NCI-H1105 (cell line): ENCODE results near the gene IRF2BP1.

Experiments used
- DNase-seq: peaks from one replicate; lab custom pipeline; 2025; lab: John Stamatoyannopoulos, UW

The IRF2BP1 gene, protein sequence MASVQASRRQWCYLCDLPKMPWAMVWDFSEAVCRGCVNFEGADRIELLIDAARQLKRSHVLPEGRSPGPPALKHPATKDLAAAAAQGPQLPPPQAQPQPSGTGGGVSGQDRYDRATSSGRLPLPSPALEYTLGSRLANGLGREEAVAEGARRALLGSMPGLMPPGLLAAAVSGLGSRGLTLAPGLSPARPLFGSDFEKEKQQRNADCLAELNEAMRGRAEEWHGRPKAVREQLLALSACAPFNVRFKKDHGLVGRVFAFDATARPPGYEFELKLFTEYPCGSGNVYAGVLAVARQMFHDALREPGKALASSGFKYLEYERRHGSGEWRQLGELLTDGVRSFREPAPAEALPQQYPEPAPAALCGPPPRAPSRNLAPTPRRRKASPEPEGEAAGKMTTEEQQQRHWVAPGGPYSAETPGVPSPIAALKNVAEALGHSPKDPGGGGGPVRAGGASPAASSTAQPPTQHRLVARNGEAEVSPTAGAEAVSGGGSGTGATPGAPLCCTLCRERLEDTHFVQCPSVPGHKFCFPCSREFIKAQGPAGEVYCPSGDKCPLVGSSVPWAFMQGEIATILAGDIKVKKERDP

DNA sequence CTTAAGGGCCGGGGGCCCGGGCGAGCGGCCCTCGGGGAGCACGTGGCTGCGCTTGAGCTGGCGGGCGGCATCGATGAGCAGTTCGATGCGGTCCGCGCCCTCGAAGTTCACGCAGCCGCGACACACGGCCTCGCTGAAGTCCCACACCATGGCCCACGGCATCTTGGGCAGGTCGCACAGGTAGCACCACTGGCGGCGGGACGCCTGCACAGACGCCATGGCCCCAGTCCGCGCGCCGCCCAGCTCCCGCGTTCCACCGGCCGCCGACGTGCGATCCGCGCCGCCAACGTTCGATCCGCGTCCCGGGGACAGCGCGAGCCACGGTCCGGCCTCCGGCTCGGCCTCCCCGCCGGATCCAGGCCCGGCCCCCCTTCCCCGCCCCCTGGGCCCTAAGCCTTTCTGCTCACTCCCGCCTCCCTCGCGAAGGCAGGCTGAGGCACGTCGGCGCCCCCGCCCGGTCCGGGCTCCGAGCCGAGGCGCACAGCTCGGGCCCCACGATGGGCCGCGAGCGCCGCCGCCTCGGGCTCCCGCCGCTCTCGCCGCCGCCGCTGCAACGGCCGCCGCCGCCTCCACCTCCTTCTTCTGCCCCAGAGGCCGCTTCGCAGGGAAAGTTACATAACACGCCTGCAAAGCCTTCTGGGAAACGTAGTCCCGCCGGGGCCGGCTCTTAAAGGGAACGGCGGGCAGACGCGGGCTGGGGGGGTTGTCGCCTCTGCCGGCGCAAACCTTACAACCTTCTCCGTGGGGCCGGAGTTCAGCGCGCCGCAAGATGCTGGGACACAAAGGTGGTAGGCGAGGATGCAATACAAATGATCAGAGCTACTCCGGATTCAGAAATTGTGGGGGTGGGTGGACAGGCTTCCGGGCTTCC, at the start of gene IRF2BP1:
IRF2BP1 (minus strand) TSS at position 586 of the 871 bp plus-strand sequence; CDS start at position 219, 367 bp downstream.
- DNase-seq, result peak; percentile 89

DNA sequence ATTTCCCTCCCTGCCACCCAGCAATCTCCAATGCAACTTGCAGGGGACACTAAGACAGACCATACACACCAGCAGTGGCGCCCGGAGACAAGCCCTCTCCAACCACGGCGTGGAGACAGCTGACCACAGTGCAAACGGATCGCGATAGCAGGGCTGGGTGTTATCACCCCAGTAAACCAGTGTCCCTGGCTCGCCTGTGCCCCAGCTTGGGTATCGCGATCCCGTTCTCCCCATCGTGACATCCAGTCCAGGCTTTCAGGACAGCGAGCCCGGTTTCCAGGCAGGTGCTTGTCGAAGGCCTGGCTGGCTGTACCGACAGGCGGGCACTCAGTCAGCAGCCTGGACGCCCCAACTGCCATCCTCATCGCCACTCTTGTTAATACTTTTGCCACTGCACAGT, 49.3 kb upstream of the IRF2BP1 start:
- no peak for DNase-seq

DNA sequence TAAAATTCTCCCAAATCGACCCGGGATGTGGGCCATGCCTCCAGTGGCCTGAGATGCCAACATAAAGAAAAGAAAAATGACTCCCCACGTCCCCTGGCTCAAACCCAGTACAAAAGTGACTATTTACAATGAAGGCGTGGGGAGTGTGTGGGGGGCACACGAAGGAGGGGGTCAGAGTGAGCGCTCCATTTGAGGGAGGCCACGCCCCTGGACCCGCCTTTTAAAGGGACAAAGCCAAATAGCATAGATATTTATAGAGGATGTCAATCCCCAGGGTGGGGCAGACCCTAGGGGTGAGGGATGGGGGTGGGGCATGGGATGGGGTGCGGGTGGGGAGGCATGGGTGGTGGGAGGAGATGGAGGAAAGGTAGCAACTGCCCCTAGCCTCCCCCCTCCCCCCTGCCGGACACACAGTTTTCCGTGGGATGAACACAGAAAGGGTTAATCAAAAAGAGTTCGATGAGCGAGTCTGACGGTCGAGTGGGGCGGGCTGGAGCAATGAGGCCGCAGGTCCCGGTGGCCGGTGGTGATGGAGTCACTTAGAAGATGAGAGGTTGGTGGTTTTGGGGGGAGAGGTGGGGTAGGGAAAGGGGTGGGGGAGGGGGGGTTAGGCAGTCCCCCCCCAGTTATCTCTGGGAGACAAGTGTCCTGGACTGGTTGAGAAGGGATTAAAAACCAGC, 48.8 kb upstream of the IRF2BP1 start:
- no peak for DNase-seq

DNA sequence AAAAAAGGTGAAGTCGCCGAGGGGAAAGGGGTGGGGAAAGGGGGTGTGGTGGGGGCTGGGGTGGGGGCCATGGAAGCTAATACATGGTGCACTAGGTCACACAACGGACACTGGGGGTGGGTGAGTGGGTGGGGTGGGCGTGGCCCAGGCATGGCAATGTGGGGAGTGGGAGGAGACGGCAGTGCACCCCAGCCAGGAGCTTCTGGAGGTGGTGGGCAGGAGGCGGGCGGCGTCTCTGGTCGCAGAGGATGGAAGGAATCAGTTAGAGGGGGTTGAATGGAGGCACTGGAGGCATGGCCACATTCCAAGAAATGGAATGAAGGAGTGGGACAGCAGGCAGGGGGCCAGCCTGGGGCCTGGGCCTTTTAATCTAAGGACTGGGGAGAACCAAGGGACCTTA, 47.8 kb upstream of the IRF2BP1 start:
- no peak for DNase-seq

DNA sequence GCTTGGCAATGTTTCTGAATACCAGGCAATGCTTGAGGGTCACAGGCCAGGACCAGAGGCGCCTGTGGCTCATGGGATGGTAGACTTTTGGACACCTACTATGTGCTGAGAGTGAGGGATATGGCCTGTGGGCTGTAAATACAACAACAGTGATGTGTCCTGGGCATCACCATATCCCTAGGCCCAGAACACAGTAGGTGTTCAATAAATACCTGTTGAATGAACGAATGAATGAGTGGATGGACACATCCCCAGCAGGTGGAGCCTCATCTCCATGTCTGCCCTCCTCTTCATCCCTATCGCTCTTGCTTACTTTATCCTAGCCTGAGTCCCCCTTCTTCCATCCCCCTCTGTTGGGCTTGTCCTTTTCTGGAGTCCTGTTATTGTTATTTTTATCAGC, 45.1 kb upstream of the IRF2BP1 start:
- DNase-seq, result no peak

DNA sequence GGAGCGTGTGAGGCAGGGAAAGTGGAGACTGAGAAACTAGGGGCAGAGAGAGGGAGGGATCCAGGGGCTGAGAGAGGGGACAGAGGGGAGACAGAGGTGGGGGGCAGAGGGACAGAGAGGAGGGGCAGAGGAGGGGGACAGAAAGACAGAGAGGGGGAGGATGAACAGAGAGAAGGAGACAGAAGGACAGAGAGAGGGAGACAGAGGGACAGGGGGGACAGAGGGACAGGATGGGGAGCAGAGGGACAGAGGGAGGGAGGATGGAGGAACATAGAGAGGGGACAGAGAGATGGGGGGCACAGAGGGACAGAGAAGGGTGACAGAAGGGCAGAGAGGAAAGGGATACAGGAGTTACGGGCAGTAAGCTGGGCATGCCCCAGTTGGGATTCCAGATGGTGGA, 43.3 kb upstream of the IRF2BP1 start:
- DNase-seq, result no peak

DNA sequence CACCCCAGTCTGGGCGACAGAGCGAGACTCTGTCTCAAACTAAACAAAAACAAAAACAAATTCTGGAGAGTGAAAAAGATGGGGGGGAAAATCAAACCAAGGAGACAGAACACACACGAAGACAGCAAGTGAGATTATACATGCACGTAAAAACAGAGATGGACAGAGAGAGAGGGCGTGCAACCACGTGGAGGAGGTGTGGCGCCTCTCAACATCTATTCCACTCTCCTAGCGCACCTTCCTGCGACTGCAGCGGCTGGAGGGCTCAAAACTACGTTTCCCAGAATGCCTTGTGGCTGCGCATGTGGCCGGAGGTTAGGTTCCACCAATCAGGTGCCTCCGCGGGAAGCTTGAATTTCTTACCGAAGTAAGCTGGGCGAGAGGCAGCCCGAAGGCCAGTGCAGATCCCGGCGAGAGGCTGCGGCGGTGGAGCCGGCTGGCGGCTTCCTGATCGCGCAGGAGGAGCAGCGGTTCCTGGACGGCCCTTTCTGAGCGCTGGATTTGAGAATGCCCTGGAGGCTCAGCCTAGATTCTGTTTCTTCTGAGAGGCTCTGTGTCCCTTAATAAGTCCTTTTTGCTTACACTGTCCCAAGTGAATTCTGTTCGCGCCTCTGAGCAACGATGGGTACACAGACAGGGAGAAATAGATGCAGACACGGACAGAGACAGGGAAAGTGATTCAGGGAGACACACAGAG, 41.8 kb upstream of the IRF2BP1 start:
- peak; percentile 98 for DNase-seq

DNA sequence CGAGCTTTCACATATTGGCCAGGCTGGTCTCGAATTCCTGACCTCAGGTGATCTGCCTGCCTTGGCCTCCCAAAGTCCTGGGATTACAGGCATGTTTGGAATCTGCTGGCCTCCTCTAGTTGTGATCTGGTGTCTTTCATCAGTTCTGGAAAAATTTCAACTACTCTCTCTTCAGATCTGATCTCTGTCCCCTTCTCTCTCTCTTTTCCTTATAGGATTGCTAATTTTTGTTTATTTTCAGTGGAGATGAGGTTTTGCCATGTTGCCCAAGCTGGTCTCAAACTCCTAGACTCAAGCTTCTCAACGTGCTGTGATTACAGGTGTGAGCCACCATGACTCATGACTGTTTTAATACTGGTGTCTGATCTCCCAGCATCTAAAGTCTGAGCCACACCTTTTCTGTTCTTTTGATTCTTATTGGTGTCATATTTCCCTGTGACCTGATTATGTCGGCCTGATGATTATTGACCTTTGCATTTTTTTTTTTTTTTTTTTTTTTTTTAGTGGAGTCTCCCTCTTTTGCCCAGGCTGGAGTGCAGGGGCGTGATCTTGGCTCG, 39.0 kb upstream of the IRF2BP1 start:
- DNase-seq, result no peak

DNA sequence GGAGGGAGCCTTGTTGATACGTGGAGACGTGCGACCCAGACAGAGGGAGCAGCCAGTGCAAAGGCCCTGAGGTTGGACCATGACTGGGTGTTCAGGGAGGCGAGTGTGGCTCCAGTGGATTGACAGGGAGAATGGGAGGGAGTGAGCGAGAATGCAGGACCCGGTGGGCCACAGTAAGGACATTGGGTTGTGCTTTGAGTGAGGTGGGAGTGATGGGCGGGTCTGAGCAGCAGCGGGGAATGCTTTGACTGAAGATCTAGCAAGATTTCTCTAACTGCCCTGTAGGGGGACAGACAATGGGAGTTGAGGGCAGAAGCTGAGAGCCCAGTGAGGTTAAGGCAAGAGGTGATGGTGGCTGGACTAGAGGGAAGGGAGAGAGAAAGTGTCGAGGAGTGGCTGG, 36.3 kb upstream of the IRF2BP1 start:
- DNase-seq, result no peak

DNA sequence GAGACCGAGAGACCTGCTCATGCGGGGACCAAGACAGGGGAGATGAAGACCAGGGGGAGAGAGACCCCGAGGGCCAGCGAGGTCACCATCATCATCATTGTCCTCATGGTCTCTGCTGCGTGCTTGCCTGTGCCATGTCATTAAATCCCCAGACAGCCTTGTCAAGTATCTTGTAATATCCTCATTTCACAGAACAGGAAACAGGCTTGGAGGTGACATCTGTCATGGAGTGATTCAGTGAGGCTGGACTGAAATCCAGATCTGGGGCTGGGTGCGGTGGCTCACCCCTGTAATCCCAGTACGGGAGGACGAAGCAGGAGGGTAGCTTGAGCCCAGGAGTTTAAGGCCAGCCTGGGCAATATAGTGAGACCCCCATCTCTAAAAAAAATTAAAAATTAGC, 34.5 kb upstream of the IRF2BP1 start:
- no peak for DNase-seq

DNA sequence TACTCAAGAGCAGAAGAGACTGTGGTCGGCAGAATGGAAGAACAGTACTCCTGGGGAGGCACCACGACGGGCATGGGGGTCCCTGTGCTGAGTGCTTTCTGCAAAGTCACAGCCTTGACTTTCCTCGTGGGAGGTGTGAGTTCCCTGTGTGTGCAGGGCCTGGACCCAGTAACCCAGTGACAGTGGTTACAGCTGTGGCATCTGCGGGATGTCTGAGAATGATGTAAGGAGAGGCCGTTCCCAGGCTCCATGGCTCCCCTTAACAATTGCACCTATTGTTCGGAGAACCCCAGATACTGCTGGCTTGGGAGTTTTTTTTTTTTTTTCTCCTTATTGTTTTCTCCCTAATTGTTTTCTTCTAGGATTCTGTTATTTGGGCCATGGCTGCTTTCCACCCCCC, 33.7 kb upstream of the IRF2BP1 start:
- no peak for DNase-seq

DNA sequence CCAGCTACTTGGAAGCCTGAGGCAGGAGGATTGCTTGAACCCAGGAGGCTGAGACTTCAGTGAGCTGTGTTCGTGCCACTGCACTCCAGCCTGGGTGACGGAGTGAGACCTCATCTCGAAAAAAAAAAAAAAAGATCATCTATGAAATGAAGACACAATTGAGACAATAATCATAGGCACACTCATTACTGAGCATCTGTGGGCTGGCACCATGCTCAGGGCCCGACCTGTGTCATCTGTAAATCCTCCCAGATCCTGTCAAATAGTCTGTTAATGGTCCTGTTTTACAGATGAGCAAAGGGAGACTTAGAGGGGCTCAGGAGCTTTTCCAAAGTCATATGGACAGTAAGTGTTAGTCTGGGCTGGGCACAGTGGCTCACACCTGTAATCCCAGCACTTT, 32.8 kb upstream of the IRF2BP1 start:
- no peak for DNase-seq

DNA sequence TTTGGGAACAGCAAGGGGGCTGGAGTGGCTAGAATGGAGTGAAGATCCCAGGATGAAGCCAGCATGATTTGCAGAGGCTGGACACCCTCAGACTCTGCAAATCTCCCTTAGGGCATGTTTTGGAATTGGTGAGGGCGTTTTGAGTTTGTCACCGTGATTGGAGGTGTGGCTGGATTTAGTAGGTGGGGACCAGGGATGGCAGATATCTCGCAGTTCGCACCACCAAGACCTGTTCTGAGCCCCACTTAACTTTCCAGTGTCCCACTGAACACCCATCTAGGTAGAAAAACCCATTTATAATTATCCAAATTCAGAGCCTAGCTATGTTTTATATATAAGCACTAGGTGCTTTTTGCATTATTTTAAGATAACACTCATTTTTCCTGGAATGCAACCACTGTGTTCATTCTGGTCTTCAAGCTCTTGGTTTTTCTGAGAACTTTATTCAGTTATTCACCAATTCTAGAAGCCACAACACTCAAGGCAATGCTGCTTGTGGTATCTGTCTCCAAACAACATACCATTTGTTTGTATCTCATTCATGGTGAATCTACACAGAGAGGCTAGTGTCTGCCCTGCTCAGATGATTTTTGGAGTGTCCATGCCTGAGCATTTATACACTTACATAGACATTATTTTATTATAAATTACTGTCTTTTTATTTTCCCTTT, 31.6 kb upstream of the IRF2BP1 start:
- DNase-seq, result no peak

DNA sequence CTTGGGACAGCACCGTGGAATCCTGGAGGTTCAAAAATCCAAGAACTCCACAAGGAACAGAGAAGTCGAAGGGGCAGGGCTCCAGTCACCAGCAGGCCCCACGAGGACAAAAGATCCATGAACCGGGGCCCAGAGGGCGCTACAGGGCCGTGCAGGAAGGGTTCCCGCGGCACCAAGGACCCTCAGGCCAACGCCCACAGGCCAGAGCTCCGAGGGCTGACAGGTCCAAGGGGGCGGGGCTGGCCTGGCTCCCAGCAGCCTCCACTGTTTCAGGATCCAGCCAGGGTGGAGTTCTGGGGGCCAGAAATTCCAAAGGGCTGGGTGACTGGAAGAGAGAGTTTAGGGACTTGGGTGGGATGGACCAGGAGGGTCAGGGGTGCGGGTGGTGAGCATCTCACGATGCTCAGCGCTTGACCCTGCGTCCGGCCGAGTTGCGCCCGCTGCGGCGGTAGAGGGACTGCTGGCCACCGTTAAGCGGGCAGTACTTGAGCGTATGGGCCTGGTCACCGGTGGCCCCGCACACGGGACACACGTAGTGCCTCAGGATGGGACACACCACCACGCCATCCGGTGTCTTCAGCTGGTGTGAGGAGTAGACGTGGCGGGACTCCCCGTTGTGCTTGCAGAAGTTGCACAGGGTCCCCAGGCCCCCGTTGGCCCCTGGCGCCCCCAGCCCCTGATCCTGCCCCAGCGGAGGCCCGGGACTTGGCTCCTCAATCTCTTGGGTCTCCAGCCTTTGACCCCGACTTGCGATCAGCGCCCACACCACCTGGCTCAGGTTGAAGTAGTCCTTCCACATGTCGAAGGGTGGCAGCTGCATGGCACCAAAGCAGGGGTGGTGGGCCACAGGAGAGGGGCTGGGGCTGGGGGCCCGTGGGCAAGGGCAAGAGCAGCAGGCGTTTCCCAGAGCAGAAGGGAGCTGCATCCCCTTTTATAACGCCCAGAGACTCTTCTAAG, 28.2 kb upstream of the IRF2BP1 start, which contains the start of gene NANOS2:
NANOS2 (minus strand) TSS at position 905 of the 957 bp plus-strand sequence; CDS start at position 820, 85 bp downstream.
- DNase-seq, result no peak

DNA sequence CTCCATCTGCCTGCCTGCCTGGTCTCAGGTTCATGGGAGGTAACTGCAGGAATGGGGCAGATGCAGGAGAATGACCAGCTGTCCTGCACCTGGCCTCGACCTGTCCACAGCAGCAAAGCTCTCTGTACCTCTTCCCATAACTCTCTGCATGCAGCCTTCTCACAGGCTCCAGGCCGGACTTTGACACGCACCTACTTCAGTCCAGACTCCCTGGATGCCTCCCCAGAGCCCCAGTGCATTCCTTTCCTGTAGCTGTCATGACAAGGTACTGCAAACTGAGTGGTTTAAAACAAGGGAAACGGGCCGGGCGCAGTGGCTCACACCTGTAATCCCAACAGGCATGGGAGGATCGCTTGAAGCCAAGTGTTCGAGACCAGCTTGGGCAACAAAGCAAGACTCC, 25.4 kb upstream of the IRF2BP1 start:
- no peak for DNase-seq

DNA sequence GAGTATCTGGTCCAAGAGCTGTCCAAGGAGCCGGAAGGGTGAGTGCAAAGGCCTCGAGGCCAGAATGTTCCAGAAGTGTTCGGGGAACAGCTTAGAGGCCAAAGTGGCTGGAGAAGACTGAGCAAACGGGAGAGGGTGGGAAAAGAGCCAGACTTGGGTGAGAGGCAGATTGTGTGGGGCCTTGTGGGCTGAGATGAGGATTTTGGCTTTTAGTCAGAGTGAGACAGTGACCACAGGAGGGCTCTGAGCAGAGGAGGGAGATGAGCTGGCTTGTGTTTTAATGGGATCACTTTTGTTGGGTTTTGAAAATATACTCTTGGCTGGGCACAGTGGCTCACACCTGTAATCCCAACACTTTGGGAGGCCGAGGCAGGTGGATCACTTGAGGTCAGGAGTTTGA, 23.0 kb upstream of the IRF2BP1 start:
- DNase-seq, result no peak

DNA sequence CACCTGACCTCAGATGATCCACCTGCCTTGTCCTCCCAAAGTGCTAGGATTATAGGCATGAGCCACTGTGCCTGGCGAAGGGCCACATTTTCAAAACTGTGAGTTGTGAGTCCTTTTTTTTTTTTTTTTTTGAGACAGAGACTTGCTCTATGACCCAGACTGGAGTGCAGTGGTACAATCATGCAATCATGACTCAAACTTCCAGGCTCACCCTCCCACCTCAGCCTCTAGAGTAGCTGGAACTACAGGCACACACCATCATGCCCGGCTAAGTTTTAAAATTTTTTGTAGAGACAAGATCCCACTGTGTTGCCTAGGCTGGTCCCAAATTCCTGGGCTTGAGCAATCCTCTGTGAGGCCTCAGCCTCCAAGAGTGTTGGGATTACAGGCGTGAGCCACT, 20.3 kb upstream of the IRF2BP1 start:
- no peak for DNase-seq

DNA sequence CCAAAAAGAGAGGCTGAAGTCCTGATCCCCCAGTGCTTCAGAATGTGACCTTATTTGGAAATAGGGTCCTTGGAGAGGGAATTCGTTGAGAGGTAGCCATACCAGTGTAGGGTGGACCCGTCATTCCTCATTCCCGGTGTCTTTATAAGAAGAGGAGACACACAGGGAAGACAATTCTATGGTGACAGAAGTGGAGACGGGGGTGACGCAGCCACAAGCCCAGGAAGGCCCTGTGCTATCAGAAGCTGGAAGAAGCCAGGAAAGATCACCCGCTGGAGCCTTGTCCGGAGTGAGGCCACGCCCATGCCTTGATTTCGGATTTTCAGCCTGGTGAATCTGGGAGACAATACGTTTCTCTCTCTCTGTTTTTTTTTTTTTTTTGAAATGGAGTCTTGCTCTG, 19.1 kb upstream of the IRF2BP1 start:
- DNase-seq, result no peak
